Measurements from ENCODE around the gene USP19. TPM values are rescaled to one million over a fixed set of nuclear protein-coding genes. Genes with fewer than 3 reads are reported as not detected.

USP19 gene
- polyA plus RNA-seq, 1 donor from 2014 or later: 58.5 TPM

GRCh38 chr3:49120096-49120437, 556 bp downstream of the USP19 start:
- Histone ChIP-seq H3F3A (ENCODE audit: insufficient read depth, low read length, poor library complexity, severe bottlenecking) (no peaks in the 10 kb centered on the region), H3K9ac (ENCODE audit: low read length) (peak overlapping the region; percentile 97), H3K27me3 (ENCODE audit: insufficient read depth, low read depth, low read length) (no peaks in the 10 kb centered on the region), H3K79me2 (replicated peaks; ENCODE audit: insufficient read depth, low read length) (peaks cover 15% of the 10 kb centered on the region), H3K9me2 (ENCODE audit: insufficient read depth, low read length) (no peaks in the 10 kb centered on the region), H3K4me3 (ENCODE audit: low read length) (peak overlapping the region; percentile 100), H3K36me3 (ENCODE audit: insufficient read depth, low read length) (peaks cover 6% of the 10 kb centered on the region), H2AFZ (ENCODE audit: low read depth, low read length) (peak overlapping the region; percentile 73), H3K9me3 (ENCODE audit: low read length) (no peaks in the 10 kb centered on the region), H4K20me1 (ENCODE audit: insufficient read depth) (no peaks in the 10 kb centered on the region), H3K27ac (ENCODE audit: low read length) (peak overlapping the region; percentile 92), H3K4me2 (ENCODE audit: low read length) (peak overlapping the region; percentile 100)
- TF ChIP-seq MXI1 (conservative IDR thresholded peaks at IDR 0.05; ENCODE audit: poor library complexity, severe bottlenecking) (no peak), POLR2AphosphoS5 (IDR thresholded peaks at IDR 0.05) (no peak), TAF1 (IDR thresholded peaks at IDR 0.05; ENCODE audit: low read depth) (no peak), EZH2 (IDR thresholded peaks at IDR 0.05; ENCODE audit: borderline replicate concordance, insufficient read depth, low read length, poor library complexity, severe bottlenecking) (no peak)

- H3K4me3 ChIP-seq (ENCODE audit: low read length): peak overlapping the region; percentile 100
- peak overlapping the region; percentile 92 for H3K27ac ChIP-seq (ENCODE audit: low read length)
- no peaks in the 10 kb centered on the region for H4K20me1 ChIP-seq (ENCODE audit: insufficient read depth)
- H3K9ac ChIP-seq (ENCODE audit: low read length): peak overlapping the region; percentile 97
- peak overlapping the region; percentile 100 for H3K4me2 ChIP-seq (ENCODE audit: low read length)
- no peak overlapping the region for H2AFZ ChIP-seq (ENCODE audit: low read depth, low read length)
- no peaks in the 10 kb centered on the region for H3K9me3 ChIP-seq (ENCODE audit: low read length)
- peaks cover 15% of the 10 kb centered on the region for H3K79me2 ChIP-seq (replicated peaks; ENCODE audit: insufficient read depth, low read length)
- no peaks in the 10 kb centered on the region for H3K27me3 ChIP-seq (ENCODE audit: insufficient read depth, low read depth, low read length)
- TF ChIP-seq MXI1 (conservative IDR thresholded peaks at IDR 0.05; ENCODE audit: poor library complexity, severe bottlenecking) (no peak), POLR2AphosphoS5 (IDR thresholded peaks at IDR 0.05) (no peak), CTCF (IDR thresholded peaks at IDR 0.05; ENCODE audit: poor library complexity, severe bottlenecking) (no peak), EZH2 (IDR thresholded peaks at IDR 0.05; ENCODE audit: borderline replicate concordance, insufficient read depth, low read length, poor library complexity, severe bottlenecking) (no peak), RAD21 (conservative IDR thresholded peaks at IDR 0.05) (no peak)
- H3K9me2 ChIP-seq (ENCODE audit: insufficient read depth, low read length): no peaks in the 10 kb centered on the region
- H3F3A ChIP-seq (ENCODE audit: insufficient read depth, low read length, poor library complexity, severe bottlenecking): no peaks in the 10 kb centered on the region
- peaks cover 7% of the 10 kb centered on the region for H3K36me3 ChIP-seq (ENCODE audit: insufficient read depth, low read length)
Observed at GRCh38 chr3:49119439-49119838, 1.2 kb downstream of the USP19 start.

- Histone ChIP-seq H4K20me1 (ENCODE audit: insufficient read depth) (no peaks in the 10 kb centered on the region), H3K79me2 (replicated peaks; ENCODE audit: insufficient read depth, low read length) (peaks cover 15% of the 10 kb centered on the region), H3K9ac (ENCODE audit: low read length) (peak overlapping the region; percentile 97), H3F3A (ENCODE audit: insufficient read depth, low read length, poor library complexity, severe bottlenecking) (no peaks in the 10 kb centered on the region), H2AFZ (ENCODE audit: low read depth, low read length) (no peak overlapping the region), H3K9me2 (ENCODE audit: insufficient read depth, low read length) (no peaks in the 10 kb centered on the region), H3K36me3 (ENCODE audit: insufficient read depth, low read length) (peaks cover 7% of the 10 kb centered on the region), H3K4me3 (ENCODE audit: low read length) (peak overlapping the region; percentile 100), H3K27ac (ENCODE audit: low read length) (peak overlapping the region; percentile 17), H3K4me2 (ENCODE audit: low read length) (peak overlapping the region; percentile 100), H3K9me3 (ENCODE audit: low read length) (no peaks in the 10 kb centered on the region), H3K27me3 (ENCODE audit: insufficient read depth, low read depth, low read length) (no peaks in the 10 kb centered on the region)
- TF ChIP-seq SMC3 (conservative IDR thresholded peaks at IDR 0.05; ENCODE audit: poor library complexity) (no peak), EP300 (conservative IDR thresholded peaks at IDR 0.05; ENCODE audit: poor library complexity, severe bottlenecking) (no peak), CTCF (IDR thresholded peaks at IDR 0.05; ENCODE audit: poor library complexity, severe bottlenecking) (no peak), POLR2AphosphoS5 (IDR thresholded peaks at IDR 0.05) (no peak), EZH2 (IDR thresholded peaks at IDR 0.05; ENCODE audit: borderline replicate concordance, insufficient read depth, low read length, poor library complexity, severe bottlenecking) (no peak), MXI1 (conservative IDR thresholded peaks at IDR 0.05; ENCODE audit: poor library complexity, severe bottlenecking) (no peak), RAD21 (conservative IDR thresholded peaks at IDR 0.05) (no peak), TAF1 (IDR thresholded peaks at IDR 0.05; ENCODE audit: low read depth) (no peak)
Observed at GRCh38 chr3:49119036-49119435, 1.6 kb downstream of the USP19 start.

Data from neural cell (in vitro differentiated cells).